Measurements from ENCODE around the gene COA3.
"Not testable (repeated sequence)": the region's sequence is repeated elsewhere in the genome, so short reads cannot be mapped to it uniquely, and the experiment has no call there.

The COA3 gene

DNA sequence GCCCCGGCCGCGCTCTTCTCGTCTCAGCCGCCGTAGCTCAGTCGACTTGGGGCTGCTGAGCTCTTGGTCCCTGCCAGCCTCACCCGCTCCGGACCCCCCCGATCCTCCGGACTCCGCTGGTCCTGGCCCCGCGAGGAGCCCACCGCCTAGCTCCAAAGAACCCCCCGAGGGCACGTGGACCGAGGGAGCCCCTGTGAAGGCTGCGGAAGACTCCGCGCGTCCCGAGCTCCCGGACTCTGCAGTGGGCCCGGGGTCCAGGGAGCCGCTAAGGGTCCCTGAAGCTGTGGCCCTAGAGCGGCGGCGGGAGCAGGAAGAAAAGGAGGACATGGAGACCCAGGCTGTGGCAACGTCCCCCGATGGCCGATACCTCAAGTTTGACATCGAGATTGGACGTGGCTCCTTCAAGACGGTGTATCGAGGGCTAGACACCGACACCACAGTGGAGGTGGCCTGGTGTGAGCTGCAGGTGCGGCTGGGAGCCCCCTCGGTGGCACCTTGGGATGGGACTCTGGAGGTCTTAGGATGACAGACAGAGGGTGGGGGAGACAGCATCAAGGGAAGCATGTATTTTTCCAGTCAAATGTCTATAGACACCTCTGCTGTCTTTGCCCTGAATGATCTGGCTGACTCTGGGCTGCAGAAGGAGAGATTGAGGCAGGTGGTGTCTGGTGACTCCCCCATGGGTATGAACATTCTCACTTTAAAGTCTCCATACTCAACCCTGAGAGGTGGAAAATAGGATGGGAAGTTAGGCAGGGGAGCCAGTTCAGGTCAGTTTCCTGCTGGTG, 17.5 kb downstream of the COA3 start:
- DNase-seq, result no peak

DNA sequence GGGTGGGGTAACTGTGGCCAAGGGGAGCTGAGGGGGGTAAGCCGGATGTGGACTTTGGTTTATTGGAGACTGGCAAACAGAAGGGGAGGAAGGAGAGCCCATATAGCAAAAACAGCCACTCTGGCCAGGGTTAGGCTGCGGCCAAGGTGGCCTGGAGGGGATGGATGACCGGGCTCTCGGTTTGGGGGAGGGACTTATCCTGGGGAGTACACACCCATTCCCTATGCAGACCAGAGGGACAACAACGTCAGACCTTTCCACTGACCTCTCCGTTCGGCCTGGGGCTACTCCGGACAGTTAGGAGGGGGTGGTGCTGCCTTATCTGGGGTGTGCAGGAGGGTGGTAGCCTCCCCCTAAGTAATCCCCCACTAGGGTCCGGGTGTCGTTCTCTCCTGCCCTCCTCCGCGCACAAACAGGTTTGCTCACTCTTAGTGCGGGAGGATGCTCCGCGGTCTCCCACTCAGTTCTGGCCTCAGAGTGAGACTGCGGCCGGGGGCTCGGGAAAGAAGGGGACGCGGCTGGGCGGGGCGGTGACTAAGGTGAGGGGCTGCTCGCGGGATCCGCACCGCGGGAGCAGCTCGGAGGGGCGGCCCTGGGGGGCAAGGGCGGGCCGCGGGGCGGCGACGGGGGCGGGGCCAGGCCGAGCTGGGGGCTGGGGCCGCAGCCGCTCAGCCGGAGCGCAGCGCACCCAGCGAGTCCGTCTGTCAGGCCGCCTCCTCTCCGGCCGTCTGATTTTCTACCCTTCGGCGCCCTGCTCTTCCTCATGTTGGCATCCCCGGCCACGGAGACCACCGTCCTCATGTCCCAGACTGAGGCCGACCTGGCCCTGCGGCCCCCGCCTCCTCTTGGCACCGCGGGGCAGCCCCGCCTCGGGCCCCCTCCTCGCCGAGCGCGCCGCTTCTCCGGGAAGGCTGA, 18.3 kb downstream of the COA3 start, which contains the start of gene WNK4:
Gene WNK4 (plus strand): TSS at position 675 of the 915 bp plus-strand sequence. CDS start 89 bp downstream, at position 764.
- DNase-seq, result peak; percentile 69

- DNase-seq, result no peak
These were observed 19.1 kb downstream of the COA3 start for GRCh38 chr17:42779304-42779935.

- no peak for DNase-seq
These were observed 19.9 kb downstream of the COA3 start for GRCh38 chr17:42778570-42778969.

GRCh38 chr17:42775534-42776098, 22.9 kb downstream of the COA3 start:
- no peak for DNase-seq

DNA sequence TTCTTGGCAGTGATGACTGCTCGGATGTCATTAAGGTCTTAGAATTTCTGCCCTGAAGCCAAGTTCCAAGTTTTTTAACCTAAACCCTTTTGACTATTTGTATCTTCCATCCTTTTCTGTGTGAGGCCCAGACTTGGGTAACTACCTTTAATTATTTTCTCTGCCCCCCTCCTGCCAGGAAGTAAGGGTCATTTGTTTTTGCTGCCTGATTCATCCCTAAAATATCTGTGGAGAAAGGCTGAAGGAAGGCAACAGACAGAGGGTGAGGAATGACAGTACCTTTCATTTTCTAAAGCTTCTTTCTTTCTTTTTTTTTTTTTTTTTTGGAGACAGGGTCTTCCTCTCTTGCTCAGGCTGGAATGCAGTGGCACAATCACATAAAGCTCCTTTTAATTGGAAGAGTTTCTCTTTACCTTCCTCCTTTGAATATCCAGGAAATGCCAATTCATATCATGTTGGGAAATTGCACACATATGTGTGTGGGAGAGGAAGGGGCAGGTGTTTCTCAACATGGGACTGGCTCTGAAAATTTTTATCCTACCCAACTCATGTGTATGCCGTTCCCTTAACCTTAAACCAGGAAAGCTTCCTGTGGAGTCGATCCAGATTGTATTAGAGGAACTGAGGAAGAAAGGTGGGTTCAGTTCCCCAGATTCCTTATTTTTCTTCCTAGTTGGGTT, 24.3 kb downstream of the COA3 start:
- DNase-seq, result no peak

DNA sequence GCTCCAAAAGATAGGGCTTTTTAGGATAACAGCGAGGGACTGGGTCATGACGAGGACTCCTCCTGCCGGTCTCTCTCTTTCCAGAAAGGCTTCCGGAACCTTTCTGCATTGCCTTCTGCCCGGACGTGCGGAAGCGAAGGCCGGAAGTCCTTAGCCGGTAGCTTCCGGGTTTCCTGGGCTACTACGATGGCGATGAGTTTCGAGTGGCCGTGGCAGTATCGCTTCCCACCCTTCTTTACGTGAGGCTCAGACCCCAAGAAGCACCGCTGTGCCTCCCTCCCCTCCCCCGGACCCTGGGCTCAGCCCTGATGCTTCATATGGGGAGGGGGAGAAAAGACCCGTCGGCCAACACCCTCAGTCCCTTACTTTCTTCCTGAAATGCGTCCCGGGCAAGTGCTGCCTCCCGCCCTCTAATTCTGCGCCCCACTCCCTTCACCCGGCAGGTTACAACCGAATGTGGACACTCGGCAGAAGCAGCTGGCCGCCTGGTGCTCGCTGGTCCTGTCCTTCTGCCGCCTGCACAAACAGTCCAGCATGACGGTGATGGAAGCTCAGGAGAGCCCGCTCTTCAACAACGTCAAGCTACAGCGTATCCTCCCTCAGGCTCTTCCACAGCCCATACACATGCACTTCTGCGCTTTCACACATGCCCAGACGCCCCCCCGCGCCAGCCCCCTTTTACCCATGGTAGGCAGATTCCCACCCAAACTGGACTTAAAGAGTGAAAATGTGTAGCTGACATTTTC, 25.0 kb downstream of the COA3 start, which contains the start of gene VPS25:
Gene VPS25 (plus strand): TSS at position 160 of the 746 bp plus-strand sequence. CDS start 27 bp downstream, at position 187.
- peak; percentile 86 for DNase-seq

GRCh38 chr17:42772945-42773289, 25.6 kb downstream of the COA3 start:
- DNase-seq, result no peak

- not testable (repeated sequence) for DNase-seq
These were observed 28.5 kb downstream of the COA3 start for GRCh38 chr17:42769964-42770363.

GRCh38 chr17:42768006-42768405, 30.5 kb downstream of the COA3 start:
- DNase-seq, result not testable (repeated sequence)

DNA sequence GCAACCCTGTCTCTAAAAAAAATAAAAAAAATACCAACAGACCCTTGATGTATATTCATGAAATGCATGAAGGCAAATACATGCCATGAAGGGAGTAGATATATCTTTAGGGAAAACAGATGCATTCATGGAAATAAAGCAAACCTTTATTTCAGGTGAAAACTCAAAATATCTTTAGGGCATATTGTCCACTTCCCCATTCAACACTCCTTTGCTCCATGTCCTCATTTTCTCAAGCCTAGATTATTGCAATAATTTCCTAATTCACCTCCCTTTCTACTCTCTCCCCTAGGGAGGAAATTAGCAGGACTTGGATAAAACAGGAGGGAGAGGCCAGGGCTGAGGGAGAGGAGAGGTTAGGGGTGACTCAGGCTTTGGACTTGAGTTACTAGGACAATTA, 31.0 kb downstream of the COA3 start:
- DNase-seq, result no peak

GRCh38 chr17:42766124-42766523, 32.4 kb downstream of the COA3 start:
- DNase-seq, result no peak

DNA sequence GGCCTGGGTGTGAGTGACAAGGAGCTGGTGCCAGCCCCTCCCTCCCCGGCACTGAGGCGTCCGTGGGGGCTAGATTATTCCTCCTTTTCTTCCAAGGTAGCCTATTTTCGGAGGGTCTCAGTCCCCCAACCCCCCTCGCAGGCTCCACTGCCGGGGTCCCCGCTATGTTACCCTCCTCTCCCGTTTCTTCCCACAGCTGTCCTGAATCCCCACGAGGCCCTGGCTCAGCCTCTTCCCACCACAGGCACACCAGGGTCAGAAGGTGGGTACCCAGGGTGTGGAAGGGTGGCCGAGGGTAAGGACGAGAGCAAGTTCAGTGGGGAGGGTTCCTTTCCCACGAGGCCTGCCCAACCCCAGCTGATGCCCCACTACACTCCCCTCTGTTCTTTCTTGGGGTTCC, 36.9 kb downstream of the COA3 start:
- no peak for DNase-seq

DNA sequence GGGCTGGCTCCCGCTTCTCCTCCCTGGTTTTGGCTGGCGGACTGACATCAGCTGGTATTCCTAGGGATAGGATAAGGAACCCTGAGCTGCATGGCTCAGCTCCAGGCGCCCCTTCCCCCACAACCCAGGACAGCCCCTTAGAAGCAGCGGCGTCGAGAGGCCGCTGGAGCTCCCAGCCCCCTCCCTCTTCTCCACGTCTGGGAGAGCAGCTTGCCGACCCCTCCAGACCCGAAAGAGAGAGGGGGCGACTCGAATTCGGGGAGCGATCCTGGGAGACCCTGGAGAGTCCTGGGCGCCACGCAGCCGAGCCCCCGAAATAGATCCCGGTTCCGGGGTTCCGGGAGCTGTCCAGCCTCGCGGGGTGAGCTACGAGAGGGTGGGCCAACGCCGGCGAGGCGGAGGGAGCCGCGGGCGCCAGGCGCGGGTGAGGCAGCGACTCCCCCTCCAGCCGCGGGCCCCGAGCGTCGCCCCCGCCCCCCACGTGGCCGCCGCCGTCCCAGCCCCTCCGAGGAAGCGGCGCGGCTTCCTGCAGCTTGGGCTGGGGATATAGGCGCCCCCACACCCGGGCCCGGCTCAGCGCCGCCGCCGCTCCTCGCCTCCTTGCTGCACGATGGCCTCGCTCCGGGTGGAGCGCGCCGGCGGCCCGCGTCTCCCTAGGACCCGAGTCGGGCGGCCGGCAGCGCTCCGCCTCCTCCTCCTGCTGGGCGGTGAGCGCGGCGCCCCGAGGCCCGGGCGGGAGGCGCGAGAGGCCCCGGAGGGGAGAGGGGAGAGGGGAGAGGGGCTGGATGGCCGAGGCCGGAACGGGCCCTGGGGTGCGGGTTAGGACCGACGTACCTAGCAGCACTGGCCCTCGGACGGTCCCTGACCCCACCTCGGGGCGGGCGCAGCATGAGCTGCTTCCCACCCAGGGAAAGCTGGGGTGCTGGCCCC, 37.6 kb downstream of the COA3 start, which contains the start of gene RAMP2:
Gene RAMP2 (plus strand): TSS at position 576 of the 930 bp plus-strand sequence. CDS start 35 bp downstream, at position 611.
- peak; percentile 78 for DNase-seq

DNA sequence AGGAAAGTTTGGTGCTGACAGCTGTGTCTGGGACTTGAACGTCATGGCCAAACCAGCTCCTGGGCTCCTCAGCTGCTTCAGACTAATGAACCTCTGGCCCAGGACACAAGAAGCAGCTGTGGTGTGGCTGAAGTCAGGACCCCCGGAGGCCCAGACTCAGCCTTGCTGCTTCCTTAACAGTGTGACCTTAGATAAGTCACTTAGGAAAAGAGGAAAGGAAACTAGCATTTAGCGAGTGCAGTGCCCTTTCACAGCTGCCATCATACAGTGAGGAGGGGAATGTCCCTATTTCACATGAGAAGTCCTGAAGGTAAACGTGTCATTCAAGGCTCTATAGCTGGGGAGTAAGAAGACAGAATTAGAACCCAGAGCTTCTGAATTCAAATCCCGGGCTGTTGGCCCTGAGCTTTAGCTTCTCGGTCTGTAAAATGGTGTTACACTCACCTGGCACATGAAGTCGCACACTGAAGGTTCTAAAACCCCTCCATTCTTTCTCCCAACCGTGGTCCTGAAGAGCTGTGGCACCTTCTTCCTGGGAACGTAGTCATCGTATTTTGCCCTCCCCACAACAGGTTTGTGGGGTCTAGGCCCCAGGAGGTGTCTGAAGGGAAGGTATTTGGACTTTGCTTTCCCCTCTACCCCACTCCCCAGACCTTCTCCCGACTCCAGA, 38.4 kb downstream of the COA3 start:
- DNase-seq, result no peak

- no peak for DNase-seq
These were observed 43.7 kb downstream of the COA3 start for GRCh38 chr17:42754782-42755181.

DNA sequence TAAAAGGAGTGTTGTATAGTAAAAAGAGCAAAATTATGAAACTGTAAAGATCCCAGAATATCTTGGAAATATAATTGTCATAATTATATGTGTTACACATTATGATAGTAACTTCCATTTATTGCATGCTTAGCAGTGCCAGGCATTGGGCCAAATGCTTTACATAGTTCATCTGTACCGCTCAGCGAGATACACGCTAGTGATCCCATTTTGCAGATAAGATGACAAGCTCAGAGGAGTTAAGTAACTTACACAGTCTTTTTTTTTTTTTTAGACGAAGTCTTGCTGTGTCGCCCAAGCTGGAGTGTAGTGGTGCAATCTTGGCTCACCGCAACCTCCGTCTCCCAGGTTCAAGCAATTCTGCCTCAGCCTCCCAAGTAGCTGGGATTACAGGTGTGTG, 46.9 kb downstream of the COA3 start:
- DNase-seq, result no peak

- DNase-seq, result no peak
These were observed 47.7 kb downstream of the COA3 start for GRCh38 chr17:42750739-42751344.
